Esophagus squamous epithelium (tissue), 5 donors: ENCODE measurements around the gene PCYT1A. TPM values are rescaled to one million over a fixed set of nuclear protein-coding genes. Genes with fewer than 3 reads are reported as not detected.
"Not testable (repeated sequence)": the region's sequence is repeated elsewhere in the genome, so short reads cannot be mapped to it uniquely, and the experiment has no call there.

ENCODE experiments used
- DNase-seq: peaks from one replicate; lab custom pipeline; 2025; lab: John Stamatoyannopoulos, UW
- H3K27ac ChIP-seq, 4 donors: fragments of 200-600 bp; sonication (generic); one replicate each; pipeline ENCODE4 v1.5.1; 2016 to 2019; ENCODE audit warnings: mild to moderate bottlenecking in 1 of 4
- H3K27me3 ChIP-seq, 4 donors: fragments of 200-600 bp; sonication (generic); 1 replicate in 3 of 4; 2 replicates in 1 of 4; pipeline versions ENCODE4 v1.5.1 to v1.6.0; 2017 to 2021; ENCODE audit warnings: antibody characterized with exemption in 1 of 4
- H3K36me3 ChIP-seq, 3 donors: fragments of 200-600 bp; sonication (generic); one replicate each; pipeline ENCODE4 v1.5.1; 2016 to 2019
- H3K4me1 ChIP-seq, 3 donors: fragments of 200-600 bp; sonication (generic); one replicate each; pipeline ENCODE4 v1.5.1; 2017 to 2019
- H3K4me3 ChIP-seq, 4 donors: fragments of 200-600 bp; sonication (generic); 1 replicate in 3 of 4; 2 replicates in 1 of 4; pipeline ENCODE4 v1.5.1; 2016 to 2019; ENCODE audit warnings: mild to moderate bottlenecking in 2 of 4, moderate library complexity in 1 of 4
- H3K9me3 ChIP-seq, 3 donors: fragments of 200-600 bp; sonication (generic); one replicate each; pipeline ENCODE4 v1.5.1; 2016 to 2019
- CTCF ChIP-seq, 6 experiments: fragments of 450-650 bp in 4 of 6; fragments of 200-600 bp in 2 of 6; sonication (generic) in 2 of 6; IDR thresholded peaks; one replicate each; pipeline ENCODE4 v1.5.1; 2016 to 2019; ENCODE audit warnings: antibody characterized with exemption in 6 of 6, mild to moderate bottlenecking in 4 of 6, moderate library complexity in 4 of 6
- POLR2A ChIP-seq, 4 donors: fragments of 450-650 bp; IDR thresholded peaks; one replicate each; pipeline ENCODE4 v1.6.1; 2017; ENCODE audit warnings: antibody characterized with exemption in 4 of 4, mild to moderate bottlenecking in 4 of 4, moderate library complexity in 3 of 4
- WGBS, 2 donors: methylation state at CpG; one replicate each; pipeline ENCODE4 v1.1.5; 2018; 5-methylcytosine and 5-hydroxymethylcytosine counted together
- intact Hi-C: fragments of 100-400 bp; cut with DNase I; formaldehyde crosslinking; loops from one replicate; pipeline ENCODE4 v1.15.0; 2022
- total RNA-seq, 4 donors: library from RNA; depleted of rRNA; stranded (reverse); fragments of >200 nt; gene quantifications; one replicate each; pipeline ENCODE4 v1.1.0, GENCODE V29; 2016
- donor health status: DM: yes; HTN: yes; CAD: no.

The PCYT1A gene
- total RNA-seq, 4 donors from 2014 or later: 62.9 to 104 (median 91.7) TPM

- WGBS, 2 donors: 87 to 89% methylated on average over 3 of the region's 3 CpGs
Observed at GRCh38 chr3:196314597-196314996, 27.1 kb upstream of the PCYT1A start.

GRCh38 chr3:196314086-196314485 is 26.6 kb upstream of the PCYT1A start:
- 85 to 89% methylated on average over 7 of the region's 7 CpGs for WGBS, 2 donors
- H3K4me1 ChIP-seq: peaks cover 0 to 15% (median 0%) of the 10 kb centered on the region in 3 donors
- intact Hi-C loops, H3K27ac ChIP-seq, H3K27me3 ChIP-seq, H3K36me3 ChIP-seq, DNase-seq, H3K9me3 ChIP-seq, H3K4me3 ChIP-seq: not testable (repeated sequence)

More at GRCh38 chr3:196314597-196314996, 27.1 kb upstream of the PCYT1A start:
- no peak for TF ChIP-seq POLR2A (IDR thresholded peaks at IDR 0.05)
- no peak for TF ChIP-seq CTCF (IDR thresholded peaks at IDR 0.05)
- intact Hi-C loops: no loop called here
- no peak for DNase-seq
- Histone ChIP-seq H3K36me3 (no peaks in the 10 kb centered on the region), H3K27ac (no peak overlapping the region), H3K27me3 (no peaks in the 10 kb centered on the region), H3K9me3 (no peaks in the 10 kb centered on the region), H3K4me1 (peaks cover 0 to 20% (median 5%) of the 10 kb centered on the region in 3 donors), H3K4me3 (no peak overlapping the region)

GRCh38 chr3:196302960-196303359 is 15.4 kb upstream of the PCYT1A start:
- H3K27ac ChIP-seq, DNase-seq, H3K4me3 ChIP-seq, H3K9me3 ChIP-seq, H3K27me3 ChIP-seq, intact Hi-C loops, H3K4me1 ChIP-seq: not testable (repeated sequence)
- peaks cover 0 to 59% (median 0%) of the 10 kb centered on the region in 3 donors for H3K36me3 ChIP-seq
- 77 to 97% methylated on average over 4 to 5 of the region's 8 CpGs for WGBS, 2 donors

GRCh38 chr3:196302551-196302950 is 15.0 kb upstream of the PCYT1A start:
- H3K27me3 ChIP-seq, H3K4me3 ChIP-seq, H3K27ac ChIP-seq, H3K9me3 ChIP-seq, intact Hi-C loops, H3K4me1 ChIP-seq, DNase-seq: not testable (repeated sequence)
- H3K36me3 ChIP-seq: peaks cover 0 to 63% (median 0%) of the 10 kb centered on the region in 3 donors
- WGBS, 2 donors: 72 to 84% methylated on average over 7 to 8 of the region's 10 CpGs

DNA sequence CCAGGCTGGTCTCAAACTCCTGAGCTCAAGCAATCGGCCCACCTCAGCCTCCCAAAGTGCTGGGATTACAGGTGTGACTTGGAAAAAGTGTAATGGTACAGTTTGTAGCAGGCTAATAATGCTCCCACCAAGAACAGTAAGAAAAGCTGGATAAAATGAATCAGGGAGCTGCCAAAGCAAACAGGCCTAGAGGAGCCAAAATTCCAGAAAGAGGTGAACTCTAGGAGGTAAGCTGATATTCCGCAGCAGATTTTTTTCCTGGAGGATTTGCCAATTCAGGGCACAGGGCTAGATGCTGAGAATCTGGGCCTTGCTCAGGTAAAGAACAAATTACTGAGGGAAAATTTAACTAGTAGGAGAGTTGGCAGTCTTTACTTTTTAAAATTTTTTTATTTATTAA is 11.0 kb upstream of the PCYT1A start:
- WGBS, 2 donors: 83 to 100% methylated on average over 2 of the region's 2 CpGs
- TF ChIP-seq POLR2A (IDR thresholded peaks at IDR 0.05) (no peak), CTCF (IDR thresholded peaks at IDR 0.05) (no peak)

DNA sequence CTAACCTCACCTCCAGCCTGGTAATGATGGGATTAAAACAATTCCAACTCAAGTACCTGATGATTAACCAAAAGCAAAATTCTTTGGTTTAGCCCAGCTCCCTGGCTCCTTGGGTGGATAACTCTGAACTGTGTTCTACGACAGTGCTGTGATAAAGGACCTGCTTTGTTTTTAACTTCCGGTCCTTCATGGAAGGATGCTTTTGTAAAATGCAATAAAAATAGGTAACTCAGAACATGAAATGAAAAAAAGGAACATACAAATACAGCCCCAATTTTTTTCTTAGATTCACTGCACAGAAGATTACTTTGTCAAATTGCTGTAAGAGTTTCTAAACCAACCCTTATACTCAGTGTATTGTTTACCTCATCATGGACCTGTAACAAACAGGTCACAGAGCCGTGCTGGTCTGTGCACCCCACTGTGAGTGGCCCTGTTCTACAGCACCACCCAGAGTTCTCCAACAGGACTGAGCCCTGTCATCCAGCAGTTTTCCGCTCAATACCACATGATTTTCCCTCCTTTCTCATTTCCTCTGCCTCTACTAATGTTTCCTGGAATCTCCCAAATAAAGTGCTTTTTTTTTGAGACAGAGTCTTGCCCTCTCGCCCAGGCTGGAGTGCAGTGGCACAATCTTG is 4.9 kb upstream of the PCYT1A start:
- peaks cover 0 to 6% (median 0%) of the 10 kb centered on the region in 3 donors for H3K36me3 ChIP-seq
- no peak overlapping the region for H3K4me3 ChIP-seq

More for the DNA sequence above, 11.0 kb upstream of the PCYT1A start:
- H3K27ac ChIP-seq: no peak overlapping the region
- H3K36me3 ChIP-seq: peaks cover 0 to 54% (median 0%) of the 10 kb centered on the region in 3 donors
- no peaks in the 10 kb centered on the region for H3K4me1 ChIP-seq
- H3K9me3 ChIP-seq: no peaks in the 10 kb centered on the region
- no peak for DNase-seq
- H3K27me3 ChIP-seq: no peaks in the 10 kb centered on the region
- intact Hi-C loops: no loop called here
- H3K4me3 ChIP-seq: no peak overlapping the region

More for the DNA sequence above, 4.9 kb upstream of the PCYT1A start:
- peaks cover 0 to 11% (median 0%) of the 10 kb centered on the region in 3 donors for H3K4me1 ChIP-seq
- WGBS, 2 donors: 80 to 81% methylated on average over 5 of the region's 5 CpGs
- DNase-seq: no peak
- no peaks in the 10 kb centered on the region for H3K27me3 ChIP-seq
- H3K9me3 ChIP-seq: no peaks in the 10 kb centered on the region
- TF ChIP-seq POLR2A (IDR thresholded peaks at IDR 0.05): no peak
- TF ChIP-seq CTCF (IDR thresholded peaks at IDR 0.05): no peak
- intact Hi-C loops: no loop called here
- H3K27ac ChIP-seq: no peak overlapping the region
